ENCODE results near the gene CST3. TPM values are rescaled to one million over a fixed set of nuclear protein-coding genes. Genes with fewer than 3 reads are reported as not detected.
"Not testable (repeated sequence)": the region's sequence is repeated elsewhere in the genome, so short reads cannot be mapped to it uniquely, and the experiment has no call there.

Gene CST3
- total RNA-seq, 1 experiment from 2014 or later, result 368 TPM

GRCh38 chr20:23664954-23665353, 27.2 kb upstream of the CST3 start:
- no peak for DNase-seq (ENCODE audit: low read depth)
- in situ Hi-C loops (cut with HindIII; ENCODE audit: low pct_unique_long_range_greater_than_20kb, low sequenced_read_pairs), result no loop called here

GRCh38 chr20:23664046-23664445, 26.3 kb upstream of the CST3 start:
- DNase-seq (ENCODE audit: low read depth); in situ Hi-C loops (cut with HindIII; ENCODE audit: low pct_unique_long_range_greater_than_20kb, low sequenced_read_pairs): not testable (repeated sequence)

GRCh38 chr20:23663180-23663579, 25.4 kb upstream of the CST3 start:
- DNase-seq (ENCODE audit: low read depth), result no peak
- in situ Hi-C loops (cut with HindIII; ENCODE audit: low pct_unique_long_range_greater_than_20kb, low sequenced_read_pairs), result no loop called here

GRCh38 chr20:23662276-23662870, 24.6 kb upstream of the CST3 start:
- in situ Hi-C loops (cut with HindIII; ENCODE audit: low pct_unique_long_range_greater_than_20kb, low sequenced_read_pairs), result no loop called here
- DNase-seq (ENCODE audit: low read depth), result no peak

- in situ Hi-C loops (cut with HindIII; ENCODE audit: low pct_unique_long_range_greater_than_20kb, low sequenced_read_pairs), result no loop called here
Measured at GRCh38 chr20:23661002-23661429, 23.3 kb upstream of the CST3 start.

GRCh38 chr20:23659989-23660837, 22.5 kb upstream of the CST3 start:
- in situ Hi-C loops (cut with HindIII; ENCODE audit: low pct_unique_long_range_greater_than_20kb, low sequenced_read_pairs), result no loop called here
- no peak for DNase-seq (ENCODE audit: low read depth)

More at GRCh38 chr20:23661002-23661429, 23.3 kb upstream of the CST3 start:
- no peak for DNase-seq (ENCODE audit: low read depth)

- DNase-seq (ENCODE audit: low read depth); in situ Hi-C loops (cut with HindIII; ENCODE audit: low pct_unique_long_range_greater_than_20kb, low sequenced_read_pairs): not testable (repeated sequence)
Measured at GRCh38 chr20:23659610-23659988, 21.8 kb upstream of the CST3 start.

- in situ Hi-C loops (cut with HindIII; ENCODE audit: low pct_unique_long_range_greater_than_20kb, low sequenced_read_pairs), result no loop called here
- DNase-seq (ENCODE audit: low read depth), result peak; percentile 70
Measured at GRCh38 chr20:23658989-23659609, 21.3 kb upstream of the CST3 start.

GRCh38 chr20:23658336-23658735, 20.6 kb upstream of the CST3 start:
- no peak for DNase-seq (ENCODE audit: low read depth)
- in situ Hi-C loops (cut with HindIII; ENCODE audit: low pct_unique_long_range_greater_than_20kb, low sequenced_read_pairs), result no loop called here

- in situ Hi-C loops (cut with HindIII; ENCODE audit: low pct_unique_long_range_greater_than_20kb, low sequenced_read_pairs), result no loop called here
Measured at GRCh38 chr20:23657202-23657601, 19.4 kb upstream of the CST3 start.

GRCh38 chr20:23656372-23656771, 18.6 kb upstream of the CST3 start:
- in situ Hi-C loops (cut with HindIII; ENCODE audit: low pct_unique_long_range_greater_than_20kb, low sequenced_read_pairs), result no loop called here
- DNase-seq (ENCODE audit: low read depth), result no peak

More at GRCh38 chr20:23657202-23657601, 19.4 kb upstream of the CST3 start:
- no peak for DNase-seq (ENCODE audit: low read depth)

GRCh38 chr20:23655491-23656211, 17.9 kb upstream of the CST3 start:
- DNase-seq (ENCODE audit: low read depth), result no peak
- in situ Hi-C loops (cut with HindIII; ENCODE audit: low pct_unique_long_range_greater_than_20kb, low sequenced_read_pairs), result no loop called here

GRCh38 chr20:23654717-23655116, 17.0 kb upstream of the CST3 start:
- in situ Hi-C loops (cut with HindIII; ENCODE audit: low pct_unique_long_range_greater_than_20kb, low sequenced_read_pairs), result no loop called here
- no peak for DNase-seq (ENCODE audit: low read depth)

- in situ Hi-C loops (cut with HindIII; ENCODE audit: low pct_unique_long_range_greater_than_20kb, low sequenced_read_pairs), result no loop called here
- DNase-seq (ENCODE audit: low read depth), result no peak
Measured at GRCh38 chr20:23654000-23654399, 16.2 kb upstream of the CST3 start.

GRCh38 chr20:23653400-23653938, 15.7 kb upstream of the CST3 start:
- no peak for DNase-seq (ENCODE audit: low read depth)
- in situ Hi-C loops (cut with HindIII; ENCODE audit: low pct_unique_long_range_greater_than_20kb, low sequenced_read_pairs), result no loop called here

- in situ Hi-C loops (cut with HindIII; ENCODE audit: low pct_unique_long_range_greater_than_20kb, low sequenced_read_pairs), result no loop called here
- no peak for DNase-seq (ENCODE audit: low read depth)
Measured at GRCh38 chr20:23652926-23653325, 15.2 kb upstream of the CST3 start.

GRCh38 chr20:23652371-23652770, 14.6 kb upstream of the CST3 start:
- peak; percentile 32 for DNase-seq (ENCODE audit: low read depth)
- in situ Hi-C loops (cut with HindIII; ENCODE audit: low pct_unique_long_range_greater_than_20kb, low sequenced_read_pairs), result no loop called here

GRCh38 chr20:23651117-23651516, 13.4 kb upstream of the CST3 start:
- DNase-seq (ENCODE audit: low read depth), result no peak
- in situ Hi-C loops (cut with HindIII; ENCODE audit: low pct_unique_long_range_greater_than_20kb, low sequenced_read_pairs), result no loop called here
